ENCODE data around the gene TMEM190.

GRCh38 chr19:55419103-55419502 lies 42.5 kb downstream of the TMEM190 start:
- TF ChIP-seq POLR2A (IDR thresholded peaks at IDR 0.05; ENCODE audit: borderline replicate concordance, extremely low read depth, insufficient read depth, insufficient read length) (no peak), EZH2 (IDR thresholded peaks at IDR 0.05) (no peak)
